Measurements from ENCODE around the gene RAF1. TPM values are rescaled to one million over a fixed set of nuclear protein-coding genes. Genes with fewer than 3 reads are reported as not detected.

RAF1 gene
- total and polyA plus RNA-seq, 2 donors (not counting 1 experiment from before 2014, with no cell fraction given): 84.3 to 126 TPM

GRCh38 chr3:12700800-12701199 lies 36.9 kb upstream of the RAF1 start:
- Mint-ChIP-seq H3K9me3 (ENCODE audit: insufficient read depth) (no peaks in the 10 kb centered on the region), H3K27me3 (peaks cover 5% of the 10 kb centered on the region), H3K4me3 (no peak overlapping the region), H3K4me1 (no peaks in the 10 kb centered on the region), H3K27ac (no peak overlapping the region)
- H3K4me2 ChIP-seq (replicated peaks; ENCODE audit: low read depth, low read length, poor library complexity, severe bottlenecking): no peak overlapping the region
- H3K79me2 ChIP-seq (ENCODE audit: control insufficient read depth, insufficient read depth, low read length): no peaks in the 10 kb centered on the region
- DNase-seq (no peak), ATAC-seq (ENCODE audit: low read depth) (no peak)
- H3K27ac ChIP-seq (ENCODE audit: low read length in 2 of 2): no peak overlapping the region
- H3K9me3 ChIP-seq (ENCODE audit: control extremely low read depth in 1 of 3, control insufficient read depth in 2 of 3, insufficient read depth in 1 of 3, low read length in 2 of 3): no peaks in the 10 kb centered on the region
- ChIA-PET CTCF (no interaction called here), POLR2A (interaction anchor here (0.6 kb wide), 1 partner anchor 178 kb away, joined by 5 read pairs; no protein-coding TSS in a partner anchor)
- H3K4me3 ChIP-seq (ENCODE audit: control extremely low read depth in 1 of 5, extremely low read depth in 1 of 5, insufficient read depth in 1 of 5, low read depth in 2 of 5, low read length in 4 of 5): no peak overlapping the region
- no peaks in the 10 kb centered on the region for H3K4me1 ChIP-seq (ENCODE audit: control insufficient read depth in 2 of 2, insufficient read depth in 2 of 2, low read length in 2 of 2)
- TF ChIP-seq CTCF (IDR thresholded peaks at IDR 0.05): no peak
- TF ChIP-seq EZH2 (IDR thresholded peaks at IDR 0.05; ENCODE audit: borderline replicate concordance, insufficient read depth, low read depth, low read length, poor library complexity, severe bottlenecking): no peak
- H2AFZ ChIP-seq (ENCODE audit: insufficient read depth, low read depth, low read length, poor library complexity, severe bottlenecking): no peak overlapping the region
- intact Hi-C loops (cut with micrococcal nuclease): no loop called here
- H3K36me3 ChIP-seq (replicated peaks in 1 of 2; ENCODE audit: control extremely low read depth in 1 of 2, control insufficient read depth in 1 of 2, extremely low read depth in 1 of 2, insufficient read depth in 2 of 2, low read length in 1 of 2): no peaks in the 10 kb centered on the region
- WGBS (ENCODE audit: insufficient coverage): 89% methylated on average over 2 of the region's 2 CpGs
- H3K27me3 ChIP-seq (replicated peaks in 1 of 4; ENCODE audit: control extremely low read depth in 1 of 4, control insufficient read depth in 3 of 4, insufficient read depth in 4 of 4, low read length in 3 of 4): peaks cover 0 to 1% (median 0%) of the 10 kb centered on the region in 4 experiments
- no peak overlapping the region for H3K9ac ChIP-seq (ENCODE audit: low read length)
- H4K20me1 ChIP-seq (ENCODE audit: control insufficient read depth, insufficient read depth, low read length, poor library complexity, severe bottlenecking): no peaks in the 10 kb centered on the region

- ATAC-seq (ENCODE audit: low read depth): no peak
- CTCF ChIA-PET: no interaction called here
- H2AFZ ChIP-seq (ENCODE audit: insufficient read depth, low read depth, low read length, poor library complexity, severe bottlenecking): no peak overlapping the region
- H3K27me3 ChIP-seq (replicated peaks in 1 of 4; ENCODE audit: control extremely low read depth in 1 of 4, control insufficient read depth in 3 of 4, insufficient read depth in 4 of 4, low read length in 3 of 4): no peaks in the 10 kb centered on the region
- H3K9ac ChIP-seq (ENCODE audit: low read length): no peak overlapping the region
- H3K27ac Mint-ChIP-seq: no peak overlapping the region
- no peaks in the 10 kb centered on the region for H4K20me1 ChIP-seq (ENCODE audit: control insufficient read depth, insufficient read depth, low read length, poor library complexity, severe bottlenecking)
- H3K27me3 Mint-ChIP-seq: no peaks in the 10 kb centered on the region
- no peak overlapping the region for H3K4me3 Mint-ChIP-seq
- H3K4me2 ChIP-seq (replicated peaks; ENCODE audit: low read depth, low read length, poor library complexity, severe bottlenecking): no peak overlapping the region
- WGBS (ENCODE audit: insufficient coverage): 67% methylated on average over 1 of the region's 2 CpGs
- H3K4me3 ChIP-seq (ENCODE audit: control extremely low read depth in 1 of 5, extremely low read depth in 1 of 5, insufficient read depth in 1 of 5, low read depth in 2 of 5, low read length in 4 of 5): no peak overlapping the region
- H3K4me1 Mint-ChIP-seq: no peaks in the 10 kb centered on the region
- no peak for TF ChIP-seq EZH2 (IDR thresholded peaks at IDR 0.05; ENCODE audit: borderline replicate concordance, insufficient read depth, low read depth, low read length, poor library complexity, severe bottlenecking)
- TF ChIP-seq CTCF (IDR thresholded peaks at IDR 0.05): no peak
- H3K79me2 ChIP-seq (ENCODE audit: control insufficient read depth, insufficient read depth, low read length): no peaks in the 10 kb centered on the region
- POLR2A ChIA-PET: no interaction called here
- H3K9me3 Mint-ChIP-seq (ENCODE audit: insufficient read depth): no peaks in the 10 kb centered on the region
- DNase-seq: no peak
- H3K27ac ChIP-seq (ENCODE audit: low read length in 2 of 2): no peak overlapping the region
- intact Hi-C loops (cut with micrococcal nuclease): no loop called here
- H3K36me3 ChIP-seq (replicated peaks in 1 of 2; ENCODE audit: control extremely low read depth in 1 of 2, control insufficient read depth in 1 of 2, extremely low read depth in 1 of 2, insufficient read depth in 2 of 2, low read length in 1 of 2): no peaks in the 10 kb centered on the region
- no peaks in the 10 kb centered on the region for H3K4me1 ChIP-seq (ENCODE audit: control insufficient read depth in 2 of 2, insufficient read depth in 2 of 2, low read length in 2 of 2)
- no peaks in the 10 kb centered on the region for H3K9me3 ChIP-seq (ENCODE audit: control extremely low read depth in 1 of 3, control insufficient read depth in 2 of 3, insufficient read depth in 1 of 3, low read length in 2 of 3)
Measured at GRCh38 chr3:12695916-12696315, 32.0 kb upstream of the RAF1 start.

All from B cell (primary cell).